Prostate gland (tissue), 2 donors: ENCODE results near the gene REXO4.

ENCODE experiments used
- CTCF ChIP-seq, 4 experiments: fragments of 200-600 bp in 2 of 4; fragments of 450-650 bp in 2 of 4; sonication (generic) in 2 of 4; IDR thresholded peaks; 1 replicate in 3 of 4; 2 replicates in 1 of 4; pipeline ENCODE4 v1.5.1; 2016 to 2019; ENCODE audit warnings: antibody characterized with exemption in 4 of 4, mild to moderate bottlenecking in 2 of 4, moderate library complexity in 2 of 4
- POLR2A ChIP-seq: fragments of 450-650 bp; IDR thresholded peaks from one replicate; pipeline ENCODE4 v1.6.1; 2016; ENCODE audit warnings: antibody characterized with exemption, mild to moderate bottlenecking
- POLR2AphosphoS5 ChIP-seq: sonication (generic); formaldehyde crosslinking; IDR thresholded peaks from one replicate; pipeline ENCODE4 v1.6.1; 2017; ENCODE audit warnings: antibody characterized with exemption

GRCh38 chr9:133389562-133389961 lies 28.2 kb downstream of the REXO4 start:
- TF ChIP-seq POLR2A (no peak), CTCF (IDR thresholded peaks at IDR 0.05) (no peak), POLR2AphosphoS5 (no peak)
